A549 (cell line): ENCODE measurements around the gene ACKR1. TPM values are rescaled to one million over a fixed set of nuclear protein-coding genes. Genes with fewer than 3 reads are reported as not detected.
A peak's percentile ranks its signal among the peaks of the same experiment; 100 is the strongest.

ENCODE experiments used
- ATAC-seq, 2 experiments: fragments of 200-7000 bp in 1 of 2; fragments of >200 bp in 1 of 2; cut with Nextera tagmentation in 1 of 2; cut with Tn5 transposase in 1 of 2; 3 replicates each; pipeline versions ENCODE4 v1.8.0 to v1.9.1; 2018 to 2020; ENCODE audit warnings: mild to moderate bottlenecking in 1 of 2, moderate library complexity in 1 of 2
- CTCF ChIA-PET: fragments of 300-600 bp; sonication (Branson Sonifier 250); formaldehyde crosslinking; extraction: SDS; loops from one replicate; lab custom pipeline; 2021; ENCODE audit warnings: antibody characterized with exemption, inconsistent platforms; lab: Yijun Ruan, JAX
- POLR2A ChIA-PET: fragments of 350-600 bp; formaldehyde crosslinking; extraction: SDS; loops from one replicate; lab custom pipeline; 2021; ENCODE audit warnings: antibody characterized with exemption, inconsistent platforms; lab: Yijun Ruan, JAX
- DNase-seq, 2 experiments: peaks; one replicate each; pipeline versions ENCODE4 v3.0.0 to v3.0.0-alpha.2; 2011 to 2016; ENCODE audit warnings: low read depth in 1 of 2, low spot score in 1 of 2
- FAIRE-seq: peaks from 2 replicates; lab custom pipeline; 2011; peaks lifted over from hg19 to GRCh38; lab: Jason Lieb, UNC
- H3K27ac ChIP-seq, 2 experiments: fragments of >200 bp; sonication (Bioruptor Twin); formaldehyde crosslinking; 3 replicates each; pipeline ENCODE4 v1.5.1; 2016 to 2017
- H3K4me1 ChIP-seq: fragments of >200 bp; sonication (Bioruptor Twin); formaldehyde crosslinking; 3 replicates; pipeline ENCODE4 v1.6.1; 2016
- H3K4me2 ChIP-seq: fragments of >200 bp; sonication (Bioruptor Twin); formaldehyde crosslinking; 3 replicates; pipeline ENCODE4 v1.6.1; 2016
- H3K4me3 ChIP-seq: fragments of >200 bp; sonication (Bioruptor Twin); formaldehyde crosslinking; 3 replicates; pipeline ENCODE4 v1.5.1; 2016
- H3K9me3 ChIP-seq: fragments of >200 bp; sonication (Bioruptor Twin); formaldehyde crosslinking; 3 replicates; pipeline ENCODE4 v1.6.1; 2016
- CEBPB ChIP-seq, 2 experiments: fragments of >200 bp in 1 of 2; sonication (Bioruptor Twin) in 1 of 2; formaldehyde crosslinking in 1 of 2; IDR thresholded peaks; 2 replicates each; pipeline ENCODE4 v1.6.1; 2012 to 2016
- CHD2 ChIP-seq: fragments of 150-350 bp; IDR thresholded peaks from 2 replicates; pipeline ENCODE4 v1.6.1; 2014; ENCODE audit warnings: low read length; ENCODE audit not compliant: partially characterized antibody
- EP300 ChIP-seq, 2 experiments: fragments of >200 bp; sonication (Bioruptor Twin); formaldehyde crosslinking; IDR thresholded peaks; 2 replicates in 1 of 2; 3 replicates in 1 of 2; pipeline ENCODE4 v1.6.1; 2016 to 2017
- HEYL ChIP-seq: fragments of 250-450 bp; sonication (Bioruptor Pico); IDR thresholded peaks from 2 replicates; pipeline ENCODE4 v1.8.0; 2021; ENCODE audit warnings: mild to moderate bottlenecking, moderate library complexity
- HOXB13 ChIP-seq: fragments of 250-450 bp; sonication (Bioruptor Pico); IDR thresholded peaks from 2 replicates; pipeline ENCODE4 v1.5.0; 2020; ENCODE audit warnings: low read depth, mild to moderate bottlenecking, moderate library complexity
- KDM1A ChIP-seq: fragments of 200-600 bp; sonication (generic); IDR thresholded peaks from 2 replicates; pipeline ENCODE4 v1.6.1; 2016; ENCODE audit warnings: low read depth, mild to moderate bottlenecking
- MAZ ChIP-seq: fragments of 150-350 bp; IDR thresholded peaks from 2 replicates; pipeline ENCODE4 v1.6.1; 2014; ENCODE audit warnings: antibody characterized with exemption, low read depth, low read length, borderline replicate concordance
- PHF8 ChIP-seq: fragments of 200-600 bp; sonication (generic); IDR thresholded peaks from 2 replicates; pipeline ENCODE4 v1.6.1; 2016; ENCODE audit warnings: low read depth, mild to moderate bottlenecking, antibody characterized with exemption, moderate library complexity, borderline replicate concordance
- POLR2AphosphoS2 ChIP-seq: conservative IDR thresholded peaks from 2 replicates; pipeline ENCODE4 v1.6.1; 2012; ENCODE audit warnings: low read length, improper control_type of control experiment, inconsistent platforms
- RAD21 ChIP-seq, 2 experiments: fragments of >200 bp in 1 of 2; sonication (Bioruptor Twin) in 1 of 2; formaldehyde crosslinking in 1 of 2; IDR thresholded peaks in 1 of 2; conservative IDR thresholded peaks in 1 of 2; 2 replicates in 1 of 2; 3 replicates in 1 of 2; pipeline ENCODE4 v1.6.1; 2012 to 2018; ENCODE audit warnings: inconsistent platforms in 1 of 2
- SMC3 ChIP-seq: fragments of >200 bp; sonication (Bioruptor Twin); formaldehyde crosslinking; IDR thresholded peaks from 3 replicates; pipeline ENCODE4 v1.6.1; 2018; ENCODE audit warnings: inconsistent platforms
- WGBS: methylation state at CpG from one replicate; pipeline ENCODE4 v1.1.6; 2017; ENCODE audit errors: missing lambda C conversion rate; 5-methylcytosine and 5-hydroxymethylcytosine counted together
- polyA plus RNA-seq, 4 experiments: library from polyadenylated mRNA; depleted of rRNA in 3 of 4; stranded (reverse); fragments of >200 nt; fragmentation: RNase III in 1 of 4; extraction: RNeasy Plus Mini Kit Qiagen cat#74134 plus additional on column Dnase treatment in 1 of 4; gene quantifications; 2 replicates in 3 of 4; 3 replicates in 1 of 4; pipeline ENCODE4 v1.2.3, GENCODE V29; 2011 to 2017
- TF ChIP-seq, protein P1 (sequence below): fragments of >200 bp; sonication (Bioruptor Twin); formaldehyde crosslinking; IDR thresholded peaks from 3 replicates; pipeline ENCODE4 v1.5.1; 2016
- TF ChIP-seq, protein P2 (sequence below): IDR thresholded peaks from 2 replicates; pipeline ENCODE4 v1.6.1; 2012; ENCODE audit warnings: low read depth, borderline replicate concordance
- TF ChIP-seq, protein P3 (sequence below): IDR thresholded peaks from 2 replicates; pipeline ENCODE4 v1.6.1; 2012
- TF ChIP-seq, protein P4 (sequence below): fragments of 150-350 bp; IDR thresholded peaks from 2 replicates; pipeline ENCODE4 v1.6.1; 2014; ENCODE audit warnings: low read depth, mild to moderate bottlenecking, low read length
- TF ChIP-seq, protein P5 (sequence below): fragments of 250-450 bp; sonication (Bioruptor Pico); IDR thresholded peaks from 2 replicates; pipeline ENCODE4 v1.5.0; 2021; ENCODE audit warnings: mild to moderate bottlenecking, moderate library complexity, borderline replicate concordance

ACKR1 gene
- polyA plus RNA-seq, 2 of the 4 experiments (the other 2 are of a cell fraction): not detected

DNA sequence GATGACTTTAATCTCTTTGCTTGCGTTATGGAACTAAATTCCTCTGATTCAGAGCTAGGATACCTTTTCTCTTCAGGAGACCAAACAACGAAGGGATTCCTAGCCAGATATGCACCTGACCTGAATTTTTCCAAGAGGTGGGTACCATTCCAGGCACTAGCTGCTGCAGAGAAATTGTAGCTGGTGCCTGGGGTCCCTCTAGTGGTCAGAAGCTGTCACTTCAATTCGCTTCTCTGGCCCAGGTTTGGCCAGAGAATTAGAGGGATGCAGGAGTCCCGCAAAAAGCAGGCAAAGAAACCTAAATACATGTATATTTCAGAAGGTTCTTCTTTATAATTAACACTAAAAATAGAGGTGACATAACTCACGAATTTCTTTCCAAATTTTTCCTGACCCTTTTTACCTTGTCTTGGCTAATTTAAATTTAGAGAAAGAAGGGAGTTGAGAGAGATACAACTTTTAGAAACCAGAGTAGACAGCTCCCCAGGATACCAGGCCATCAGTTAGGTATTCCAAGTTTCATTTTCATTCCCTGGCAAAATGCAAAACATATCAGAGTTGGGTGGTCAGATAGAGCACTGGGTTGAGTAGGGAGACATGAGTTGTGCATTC, 9.6 kb downstream of the ACKR1 start:
- no peak for TF ChIP-seq POLR2AphosphoS2
- no peak for TF ChIP-seq MAZ
- TF ChIP-seq, protein P1, sequence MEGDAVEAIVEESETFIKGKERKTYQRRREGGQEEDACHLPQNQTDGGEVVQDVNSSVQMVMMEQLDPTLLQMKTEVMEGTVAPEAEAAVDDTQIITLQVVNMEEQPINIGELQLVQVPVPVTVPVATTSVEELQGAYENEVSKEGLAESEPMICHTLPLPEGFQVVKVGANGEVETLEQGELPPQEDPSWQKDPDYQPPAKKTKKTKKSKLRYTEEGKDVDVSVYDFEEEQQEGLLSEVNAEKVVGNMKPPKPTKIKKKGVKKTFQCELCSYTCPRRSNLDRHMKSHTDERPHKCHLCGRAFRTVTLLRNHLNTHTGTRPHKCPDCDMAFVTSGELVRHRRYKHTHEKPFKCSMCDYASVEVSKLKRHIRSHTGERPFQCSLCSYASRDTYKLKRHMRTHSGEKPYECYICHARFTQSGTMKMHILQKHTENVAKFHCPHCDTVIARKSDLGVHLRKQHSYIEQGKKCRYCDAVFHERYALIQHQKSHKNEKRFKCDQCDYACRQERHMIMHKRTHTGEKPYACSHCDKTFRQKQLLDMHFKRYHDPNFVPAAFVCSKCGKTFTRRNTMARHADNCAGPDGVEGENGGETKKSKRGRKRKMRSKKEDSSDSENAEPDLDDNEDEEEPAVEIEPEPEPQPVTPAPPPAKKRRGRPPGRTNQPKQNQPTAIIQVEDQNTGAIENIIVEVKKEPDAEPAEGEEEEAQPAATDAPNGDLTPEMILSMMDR: peak; percentile 77
- TF ChIP-seq RAD21 (conservative IDR thresholded peaks at IDR 0.05 in 1 of 2, IDR thresholded peaks at IDR 0.05 in 1 of 2): peak; percentile 67 to 71
- TF ChIP-seq SMC3: peak; percentile 79
- no peaks in the 10 kb centered on the region for H3K9me3 ChIP-seq
- POLR2A ChIA-PET: no interaction called here
- H3K27ac ChIP-seq: no peak overlapping the region
- 5% methylated on average over 5 of the region's 5 CpGs for WGBS
- CTCF ChIA-PET: interaction anchor here (0.6 to 12.4 kb wide), 34 partner anchors 8 to 1113 kb away, joined by 3 to 186 read pairs (median 4); partner anchors contain the start of gene DUSP23
- DNase-seq (peak; percentile 40 to 59), ATAC-seq (peak; percentile 67 to 90; a peak in 5 of 6 replicates), FAIRE-seq (no peak)
- peaks cover 13% of the 10 kb centered on the region; the same call in 1 of the 3 replicates for H3K4me1 ChIP-seq
- no peak overlapping the region for H3K4me2 ChIP-seq
- H3K4me3 ChIP-seq: no peak overlapping the region

DNA sequence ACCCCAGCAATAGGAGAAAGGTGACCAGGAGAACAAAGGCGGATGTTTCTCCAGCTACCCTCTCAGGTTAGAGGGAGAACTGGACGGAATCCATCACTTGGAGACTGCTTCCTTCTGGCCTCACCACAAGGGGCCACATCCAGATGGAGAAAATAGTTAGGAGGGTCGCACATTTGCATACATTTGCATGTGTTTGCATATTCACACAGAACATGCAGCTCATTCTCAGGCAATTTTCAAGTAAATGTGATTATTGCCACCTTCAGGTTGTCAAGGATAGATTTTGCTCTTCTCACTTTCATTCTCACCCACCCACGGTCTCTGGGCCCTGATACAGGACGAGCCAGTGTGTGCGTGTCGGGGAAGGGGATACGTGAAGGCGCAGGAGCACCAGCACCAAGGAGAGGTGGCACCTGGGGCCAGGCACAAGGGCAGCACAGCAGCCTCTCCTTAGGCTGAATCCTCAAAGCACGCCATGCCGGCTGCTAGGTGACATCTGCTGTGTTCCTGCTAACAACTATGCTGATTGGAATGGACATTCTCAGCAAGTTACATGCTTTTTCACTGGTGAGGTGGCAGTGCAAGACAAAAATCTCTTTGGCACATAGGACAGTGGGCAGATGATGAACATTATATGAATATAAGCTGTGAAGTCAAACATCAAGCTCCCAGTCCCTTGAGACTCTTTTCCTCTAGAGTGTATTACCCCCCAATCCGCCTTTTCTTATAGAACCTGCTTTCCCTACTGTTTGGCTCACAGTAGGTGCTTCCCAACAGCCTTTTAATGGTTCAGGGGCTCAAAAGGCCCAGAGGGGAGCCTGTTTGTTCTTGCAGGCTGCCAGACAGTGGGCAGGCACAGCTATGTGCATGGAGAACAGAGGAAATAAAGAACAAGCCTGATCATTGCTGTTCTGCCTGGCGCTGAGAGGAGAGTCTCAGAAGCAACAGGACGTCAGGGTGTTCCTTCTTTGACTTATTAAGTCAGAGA, 14.3 kb downstream of the ACKR1 start:
- DNase-seq: no peak
- H3K27ac ChIP-seq: no peak overlapping the region
- no peak for TF ChIP-seq HEYL (CRISPR knock-in tag)
- no peak for TF ChIP-seq KDM1A
- TF ChIP-seq EP300 (IDR thresholded peaks at IDR 0.05): no peak
- TF ChIP-seq, protein P2, sequence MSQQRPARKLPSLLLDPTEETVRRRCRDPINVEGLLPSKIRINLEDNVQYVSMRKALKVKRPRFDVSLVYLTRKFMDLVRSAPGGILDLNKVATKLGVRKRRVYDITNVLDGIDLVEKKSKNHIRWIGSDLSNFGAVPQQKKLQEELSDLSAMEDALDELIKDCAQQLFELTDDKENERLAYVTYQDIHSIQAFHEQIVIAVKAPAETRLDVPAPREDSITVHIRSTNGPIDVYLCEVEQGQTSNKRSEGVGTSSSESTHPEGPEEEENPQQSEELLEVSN: no peak
- TF ChIP-seq, protein P3, sequence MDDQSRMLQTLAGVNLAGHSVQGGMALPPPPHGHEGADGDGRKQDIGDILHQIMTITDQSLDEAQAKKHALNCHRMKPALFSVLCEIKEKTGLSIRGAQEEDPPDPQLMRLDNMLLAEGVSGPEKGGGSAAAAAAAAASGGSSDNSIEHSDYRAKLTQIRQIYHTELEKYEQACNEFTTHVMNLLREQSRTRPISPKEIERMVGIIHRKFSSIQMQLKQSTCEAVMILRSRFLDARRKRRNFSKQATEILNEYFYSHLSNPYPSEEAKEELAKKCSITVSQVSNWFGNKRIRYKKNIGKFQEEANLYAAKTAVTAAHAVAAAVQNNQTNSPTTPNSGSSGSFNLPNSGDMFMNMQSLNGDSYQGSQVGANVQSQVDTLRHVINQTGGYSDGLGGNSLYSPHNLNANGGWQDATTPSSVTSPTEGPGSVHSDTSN: no peak
- TF ChIP-seq, protein P4, sequence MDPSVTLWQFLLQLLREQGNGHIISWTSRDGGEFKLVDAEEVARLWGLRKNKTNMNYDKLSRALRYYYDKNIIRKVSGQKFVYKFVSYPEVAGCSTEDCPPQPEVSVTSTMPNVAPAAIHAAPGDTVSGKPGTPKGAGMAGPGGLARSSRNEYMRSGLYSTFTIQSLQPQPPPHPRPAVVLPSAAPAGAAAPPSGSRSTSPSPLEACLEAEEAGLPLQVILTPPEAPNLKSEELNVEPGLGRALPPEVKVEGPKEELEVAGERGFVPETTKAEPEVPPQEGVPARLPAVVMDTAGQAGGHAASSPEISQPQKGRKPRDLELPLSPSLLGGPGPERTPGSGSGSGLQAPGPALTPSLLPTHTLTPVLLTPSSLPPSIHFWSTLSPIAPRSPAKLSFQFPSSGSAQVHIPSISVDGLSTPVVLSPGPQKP: no peak
- TF ChIP-seq CHD2: no peak
- no peak for TF ChIP-seq CEBPB (IDR thresholded peaks at IDR 0.05)
- no peak for TF ChIP-seq PHF8
- TF ChIP-seq, protein P5, sequence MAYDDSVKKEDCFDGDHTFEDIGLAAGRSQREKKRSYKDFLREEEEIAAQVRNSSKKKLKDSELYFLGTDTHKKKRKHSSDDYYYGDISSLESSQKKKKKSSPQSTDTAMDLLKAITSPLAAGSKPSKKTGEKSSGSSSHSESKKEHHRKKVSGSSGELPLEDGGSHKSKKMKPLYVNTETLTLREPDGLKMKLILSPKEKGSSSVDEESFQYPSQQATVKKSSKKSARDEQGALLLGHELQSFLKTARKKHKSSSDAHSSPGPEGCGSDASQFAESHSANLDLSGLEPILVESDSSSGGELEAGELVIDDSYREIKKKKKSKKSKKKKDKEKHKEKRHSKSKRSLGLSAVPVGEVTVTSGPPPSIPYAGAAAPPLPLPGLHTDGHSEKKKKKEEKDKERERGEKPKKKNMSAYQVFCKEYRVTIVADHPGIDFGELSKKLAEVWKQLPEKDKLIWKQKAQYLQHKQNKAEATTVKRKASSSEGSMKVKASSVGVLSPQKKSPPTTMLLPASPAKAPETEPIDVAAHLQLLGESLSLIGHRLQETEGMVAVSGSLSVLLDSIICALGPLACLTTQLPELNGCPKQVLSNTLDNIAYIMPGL (CRISPR knock-in tag): no peak
- TF ChIP-seq, protein P1: no peak
- TF ChIP-seq HOXB13 (CRISPR knock-in tag): no peak
- TF ChIP-seq, all 56 proteins: peak for 0
- CTCF ChIA-PET: interaction anchor here (0.7 to 17.8 kb wide), 4 partner anchors 8 to 87 kb away, joined by 3 to 148 read pairs (median 4); no protein-coding TSS in a partner anchor
- Histone ChIP-seq H3K4me1 (peaks cover 10% of the 10 kb centered on the region; the same call in 2 of the 3 replicates), H3K4me2 (no peak overlapping the region), H3K9me3 (no peaks in the 10 kb centered on the region), H3K4me3 (no peak overlapping the region)
- POLR2A ChIA-PET: no interaction called here
- FAIRE-seq (no peak), ATAC-seq (no peak)
- WGBS: 72% methylated on average over 14 of the region's 14 CpGs
